ENCODE measurements around the gene PLXNA4. TPM values are rescaled to one million over a fixed set of nuclear protein-coding genes. Genes with fewer than 3 reads are reported as not detected.
A peak's percentile ranks its signal among the peaks of the same experiment; 100 is the strongest.

The PLXNA4 gene
- total and polyA plus RNA-seq, 2 experiments from 2014 or later, result 1.9 to 4.8 TPM

DNA sequence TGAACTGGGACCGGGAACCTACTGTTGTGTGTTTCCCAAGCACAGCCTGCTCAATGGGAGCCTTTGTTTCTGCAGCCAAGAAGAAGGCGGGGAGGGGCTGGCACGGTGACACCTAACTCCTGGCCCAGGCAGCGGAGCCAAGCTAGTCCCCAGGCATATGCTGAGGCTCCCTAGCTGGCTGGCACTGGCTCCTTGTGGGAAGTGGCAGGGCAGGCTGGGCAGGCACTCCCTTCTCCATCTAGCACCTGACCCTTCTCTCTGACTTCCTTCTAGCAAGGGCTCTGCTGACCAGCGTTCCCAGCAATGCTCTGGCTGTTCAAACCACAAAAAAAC lies 325.0 kb downstream of the PLXNA4 start:
- H3K9me3 ChIP-seq (ENCODE audit: low read depth), result no peaks in the 10 kb centered on the region
- 37% methylated on average over 5 of the region's 5 CpGs for WGBS (ENCODE audit: low lambda C conversion rate, missing lambda C conversion rate)
- peaks cover 26% of the 10 kb centered on the region for H3K4me1 ChIP-seq (ENCODE audit: insufficient read depth)
- no peaks in the 10 kb centered on the region for H4K20me1 ChIP-seq (ENCODE audit: insufficient read depth, poor library complexity, severe bottlenecking)
- H3K36me3 ChIP-seq (replicated peaks; ENCODE audit: insufficient read depth, low read depth), result no peaks in the 10 kb centered on the region
- no peaks in the 10 kb centered on the region for H3K9me2 ChIP-seq (replicated peaks; ENCODE audit: insufficient read depth)
- H3K27ac ChIP-seq, result no peak overlapping the region
- H3K27me3 ChIP-seq, result no peaks in the 10 kb centered on the region
- peak; percentile 27 for DNase-seq (ENCODE audit: low spot score)
- no peak overlapping the region for H2AFZ ChIP-seq
- H3K4me2 ChIP-seq, result no peak overlapping the region
- no peaks in the 10 kb centered on the region for H3K79me2 ChIP-seq
- no peak overlapping the region for H3K4me3 ChIP-seq
- TF ChIP-seq EZH2phosphoT487 (IDR thresholded peaks at IDR 0.05; ENCODE audit: low read depth, severe bottlenecking, unreplicated experiment), result no peak
- TF ChIP-seq EZH2 (IDR thresholded peaks at IDR 0.05; ENCODE audit: borderline replicate concordance), result no peak
- TF ChIP-seq, protein P1, sequence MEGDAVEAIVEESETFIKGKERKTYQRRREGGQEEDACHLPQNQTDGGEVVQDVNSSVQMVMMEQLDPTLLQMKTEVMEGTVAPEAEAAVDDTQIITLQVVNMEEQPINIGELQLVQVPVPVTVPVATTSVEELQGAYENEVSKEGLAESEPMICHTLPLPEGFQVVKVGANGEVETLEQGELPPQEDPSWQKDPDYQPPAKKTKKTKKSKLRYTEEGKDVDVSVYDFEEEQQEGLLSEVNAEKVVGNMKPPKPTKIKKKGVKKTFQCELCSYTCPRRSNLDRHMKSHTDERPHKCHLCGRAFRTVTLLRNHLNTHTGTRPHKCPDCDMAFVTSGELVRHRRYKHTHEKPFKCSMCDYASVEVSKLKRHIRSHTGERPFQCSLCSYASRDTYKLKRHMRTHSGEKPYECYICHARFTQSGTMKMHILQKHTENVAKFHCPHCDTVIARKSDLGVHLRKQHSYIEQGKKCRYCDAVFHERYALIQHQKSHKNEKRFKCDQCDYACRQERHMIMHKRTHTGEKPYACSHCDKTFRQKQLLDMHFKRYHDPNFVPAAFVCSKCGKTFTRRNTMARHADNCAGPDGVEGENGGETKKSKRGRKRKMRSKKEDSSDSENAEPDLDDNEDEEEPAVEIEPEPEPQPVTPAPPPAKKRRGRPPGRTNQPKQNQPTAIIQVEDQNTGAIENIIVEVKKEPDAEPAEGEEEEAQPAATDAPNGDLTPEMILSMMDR (IDR thresholded peaks at IDR 0.05; ENCODE audit: poor library complexity), result no peak

DNA sequence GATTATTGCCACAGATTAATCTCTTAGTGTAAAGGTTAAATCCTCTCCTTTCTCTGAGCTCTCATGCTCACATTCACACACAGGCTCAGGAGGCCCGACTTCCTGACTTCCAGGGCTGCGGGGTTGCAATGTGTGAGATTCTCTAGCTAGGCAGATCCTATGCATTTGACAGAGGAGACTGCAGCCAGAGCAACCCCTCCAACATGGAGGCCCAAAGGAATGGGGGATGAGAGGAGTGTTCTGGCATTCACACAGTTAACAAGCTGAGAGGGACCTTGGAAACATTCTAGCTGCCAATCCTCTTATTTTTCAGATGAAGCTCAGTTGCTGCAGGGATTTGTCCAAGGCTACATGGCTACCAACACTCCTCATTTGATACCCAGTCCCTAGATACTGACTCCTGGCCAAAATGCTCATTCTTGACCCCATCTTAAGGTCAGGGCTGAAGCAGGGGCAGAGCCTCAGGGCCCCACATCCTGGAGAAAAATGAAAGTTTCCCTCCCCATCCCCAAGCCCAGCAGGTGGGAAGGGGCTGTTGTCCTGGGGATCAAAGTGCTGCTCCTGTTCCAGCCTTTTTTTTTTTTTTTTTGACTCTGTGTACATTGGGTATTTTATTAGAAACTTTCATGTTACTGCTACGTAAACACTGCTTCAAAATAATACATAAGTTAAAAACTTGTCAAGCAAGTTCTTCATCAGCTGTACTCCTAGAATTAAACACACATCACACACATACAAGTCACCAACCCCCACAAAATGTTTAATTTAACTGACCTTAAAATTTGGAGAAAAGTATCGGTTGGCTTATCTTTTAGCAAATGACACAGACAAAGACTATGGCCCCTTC lies 325.6 kb downstream of the PLXNA4 start:
- no peak overlapping the region for H2AFZ ChIP-seq
- H3K4me1 ChIP-seq (ENCODE audit: insufficient read depth), result peaks cover 26% of the 10 kb centered on the region
- no peak overlapping the region for H3K27ac ChIP-seq
- no peak overlapping the region for H3K4me3 ChIP-seq
- 43% methylated on average over 4 of the region's 4 CpGs for WGBS (ENCODE audit: low lambda C conversion rate, missing lambda C conversion rate)
- H3K9me2 ChIP-seq (replicated peaks; ENCODE audit: insufficient read depth), result no peaks in the 10 kb centered on the region
- H3K4me2 ChIP-seq, result no peak overlapping the region
- H3K36me3 ChIP-seq (replicated peaks; ENCODE audit: insufficient read depth, low read depth), result no peaks in the 10 kb centered on the region
- no peaks in the 10 kb centered on the region for H3K9me3 ChIP-seq (ENCODE audit: low read depth)
- DNase-seq (ENCODE audit: low spot score), result no peak
- TF ChIP-seq EZH2 (IDR thresholded peaks at IDR 0.05; ENCODE audit: borderline replicate concordance), result no peak
- TF ChIP-seq, protein P1 (IDR thresholded peaks at IDR 0.05; ENCODE audit: poor library complexity), result no peak
- no peak for TF ChIP-seq EZH2phosphoT487 (IDR thresholded peaks at IDR 0.05; ENCODE audit: low read depth, severe bottlenecking, unreplicated experiment)
- H3K79me2 ChIP-seq, result no peaks in the 10 kb centered on the region
- no peaks in the 10 kb centered on the region for H4K20me1 ChIP-seq (ENCODE audit: insufficient read depth, poor library complexity, severe bottlenecking)
- no peaks in the 10 kb centered on the region for H3K27me3 ChIP-seq

- H3K4me1 ChIP-seq (ENCODE audit: insufficient read depth), result peaks cover 18% of the 10 kb centered on the region
- peak; percentile 54 for DNase-seq (ENCODE audit: low spot score)
- no peaks in the 10 kb centered on the region for H3K9me3 ChIP-seq (ENCODE audit: low read depth)
- no peaks in the 10 kb centered on the region for H3K79me2 ChIP-seq
- no peak overlapping the region for H3K4me2 ChIP-seq
- H3K4me3 ChIP-seq, result no peak overlapping the region
- no peak overlapping the region for H3K27ac ChIP-seq
- no peaks in the 10 kb centered on the region for H4K20me1 ChIP-seq (ENCODE audit: insufficient read depth, poor library complexity, severe bottlenecking)
- WGBS (ENCODE audit: low lambda C conversion rate, missing lambda C conversion rate), result 66% methylated on average over 19 of the region's 19 CpGs
- H3K9me2 ChIP-seq (replicated peaks; ENCODE audit: insufficient read depth), result no peaks in the 10 kb centered on the region
- H3K36me3 ChIP-seq (replicated peaks; ENCODE audit: insufficient read depth, low read depth), result no peaks in the 10 kb centered on the region
- no peak overlapping the region for H2AFZ ChIP-seq
- no peaks in the 10 kb centered on the region for H3K27me3 ChIP-seq
- no peak for TF ChIP-seq EZH2 (IDR thresholded peaks at IDR 0.05; ENCODE audit: borderline replicate concordance)
- no peak for TF ChIP-seq EZH2phosphoT487 (IDR thresholded peaks at IDR 0.05; ENCODE audit: low read depth, severe bottlenecking, unreplicated experiment)
- TF ChIP-seq, protein P1 (IDR thresholded peaks at IDR 0.05; ENCODE audit: poor library complexity), result peak; percentile 35
These were observed 326.9 kb downstream of the PLXNA4 start for GRCh38 chr7:132249256-132249971.

Measured in hepatocyte (in vitro differentiated cells).